Gastrocnemius medialis (tissue), 4 donors: ENCODE data around the gene TM9SF1.

Experiments used
- POLR2A ChIP-seq, 2 donors: fragments of 450-650 bp; IDR thresholded peaks; one replicate each; pipeline ENCODE4 v1.6.1; 2017; ENCODE audit warnings: antibody characterized with exemption in 2 of 2, mild to moderate bottlenecking in 2 of 2, moderate library complexity in 2 of 2
- TF ChIP-seq, protein P1 (sequence below), 5 experiments: fragments of 450-650 bp in 3 of 5; fragments of 200-600 bp in 2 of 5; sonication (generic) in 2 of 5; IDR thresholded peaks in 4 of 5; conservative IDR thresholded peaks in 1 of 5; 1 replicate in 4 of 5; 2 replicates in 1 of 5; pipeline ENCODE4 v1.5.1; 2016 to 2019; ENCODE audit warnings: antibody characterized with exemption in 5 of 5, mild to moderate bottlenecking in 3 of 5, moderate library complexity in 3 of 5

- TF ChIP-seq, protein P1, sequence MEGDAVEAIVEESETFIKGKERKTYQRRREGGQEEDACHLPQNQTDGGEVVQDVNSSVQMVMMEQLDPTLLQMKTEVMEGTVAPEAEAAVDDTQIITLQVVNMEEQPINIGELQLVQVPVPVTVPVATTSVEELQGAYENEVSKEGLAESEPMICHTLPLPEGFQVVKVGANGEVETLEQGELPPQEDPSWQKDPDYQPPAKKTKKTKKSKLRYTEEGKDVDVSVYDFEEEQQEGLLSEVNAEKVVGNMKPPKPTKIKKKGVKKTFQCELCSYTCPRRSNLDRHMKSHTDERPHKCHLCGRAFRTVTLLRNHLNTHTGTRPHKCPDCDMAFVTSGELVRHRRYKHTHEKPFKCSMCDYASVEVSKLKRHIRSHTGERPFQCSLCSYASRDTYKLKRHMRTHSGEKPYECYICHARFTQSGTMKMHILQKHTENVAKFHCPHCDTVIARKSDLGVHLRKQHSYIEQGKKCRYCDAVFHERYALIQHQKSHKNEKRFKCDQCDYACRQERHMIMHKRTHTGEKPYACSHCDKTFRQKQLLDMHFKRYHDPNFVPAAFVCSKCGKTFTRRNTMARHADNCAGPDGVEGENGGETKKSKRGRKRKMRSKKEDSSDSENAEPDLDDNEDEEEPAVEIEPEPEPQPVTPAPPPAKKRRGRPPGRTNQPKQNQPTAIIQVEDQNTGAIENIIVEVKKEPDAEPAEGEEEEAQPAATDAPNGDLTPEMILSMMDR (IDR thresholded peaks at IDR 0.05 in 4 of 5, conservative IDR thresholded peaks at IDR 0.05 in 1 of 5): no peak
- no peak for TF ChIP-seq POLR2A (IDR thresholded peaks at IDR 0.05)
Measured at GRCh38 chr14:24185741-24186140, 9.5 kb downstream of the TM9SF1 start.
